SK-N-SH (cell line): Measurements from ENCODE around the gene EHBP1L1. TPM values are rescaled to one million over a fixed set of nuclear protein-coding genes. Genes with fewer than 3 reads are reported as not detected.
A peak's percentile ranks its signal among the peaks of the same experiment; 100 is the strongest.

Source experiments
- CTCF ChIA-PET: fragments of 300-600, 350-600 bp; formaldehyde crosslinking; extraction: SDS; loops from one replicate; lab custom pipeline; 2021; lab: Yijun Ruan, JAX
- POLR2A ChIA-PET: fragments of 350-600 bp; sonication (Branson Sonifier 250); formaldehyde crosslinking; extraction: SDS; loops from one replicate; lab custom pipeline; 2020; ENCODE audit warnings: antibody characterized with exemption, inconsistent platforms; lab: Yijun Ruan, JAX
- DNase-seq: peaks from one replicate; pipeline ENCODE4 v3.0.0; 2012
- H2AFZ ChIP-seq: fragments of 200-600 bp; sonication (generic); 2 replicates; pipeline ENCODE4 v1.8.1; 2016; ENCODE audit warnings: antibody characterized with exemption, mild to moderate bottlenecking, low read depth
- H3F3A ChIP-seq: fragments of 200-600 bp; sonication (generic); replicated peaks from 2 replicates; pipeline ENCODE3; 2016; ENCODE audit warnings: antibody characterized with exemption, mild to moderate bottlenecking; ENCODE audit not compliant: insufficient read depth
- H3K27ac ChIP-seq, 2 experiments: fragments of 200-500 bp in 1 of 2; fragments of 200-600 bp in 1 of 2; sonication (Bioruptor generic) in 1 of 2; sonication (generic), shearing (Covaris generic) in 1 of 2; 2 replicates each; pipeline versions ENCODE4 v1.5.1 to v1.6.1; 2014 to 2016; ENCODE audit warnings: low read depth in 2 of 2, inconsistent platforms in 1 of 2, low read length in 1 of 2, mild to moderate bottlenecking in 1 of 2, mixed read lengths in 1 of 2
- H3K27me3 ChIP-seq: fragments of 200-600 bp; sonication (generic), shearing (Covaris generic); 2 replicates; pipeline ENCODE4 v1.6.1; 2016; ENCODE audit warnings: mixed run types; ENCODE audit not compliant: insufficient read depth
- H3K36me3 ChIP-seq, 2 experiments: fragments of 200-500 bp in 1 of 2; fragments of 200-600 bp in 1 of 2; sonication (Bioruptor generic) in 1 of 2; sonication (generic) in 1 of 2; replicated peaks in 1 of 2; 2 replicates each; pipeline versions ENCODE3 to v1.5.1; 2014 to 2016; ENCODE audit warnings: low read length in 1 of 2, mild to moderate bottlenecking in 1 of 2; ENCODE audit not compliant: insufficient read depth in 2 of 2, control insufficient read depth in 1 of 2
- H3K4me1 ChIP-seq, 2 experiments: fragments of 200-500 bp in 1 of 2; fragments of 200-600 bp in 1 of 2; sonication (Bioruptor generic) in 1 of 2; sonication (generic), shearing (Covaris generic) in 1 of 2; 2 replicates each; pipeline versions ENCODE4 v1.5.1 to v1.6.1; 2014 to 2016; ENCODE audit warnings: low read depth in 1 of 2, low read length in 1 of 2, mixed run types in 1 of 2; ENCODE audit not compliant: insufficient read depth in 2 of 2, control insufficient read depth in 1 of 2
- H3K4me2 ChIP-seq: fragments of 200-600 bp; sonication (generic), shearing (Covaris generic); 2 replicates; pipeline ENCODE4 v1.6.1; 2017; ENCODE audit warnings: mixed run types
- H3K4me3 ChIP-seq, 2 experiments: fragments of 200-500 bp in 1 of 2; fragments of 200-600 bp in 1 of 2; sonication (Bioruptor generic) in 1 of 2; sonication (generic), shearing (Covaris generic) in 1 of 2; 2 replicates each; pipeline versions ENCODE4 v1.5.1 to v1.8.1; 2014 to 2016; ENCODE audit warnings: low read depth in 2 of 2, inconsistent platforms in 1 of 2, low read length in 1 of 2, mild to moderate bottlenecking in 1 of 2, mixed read lengths in 1 of 2, moderate library complexity in 1 of 2
- H3K79me2 ChIP-seq: fragments of 200-600 bp; sonication (generic); 2 replicates; pipeline ENCODE4 v1.8.1; 2017; ENCODE audit warnings: mild to moderate bottlenecking; ENCODE audit not compliant: insufficient read depth
- H3K9ac ChIP-seq: fragments of 200-600 bp; sonication (generic); 2 replicates; pipeline ENCODE4 v1.6.1; 2017; ENCODE audit warnings: mixed run types
- H3K9me2 ChIP-seq: fragments of 200-600 bp; sonication (generic); 2 replicates; pipeline ENCODE4 v1.6.1; 2017; ENCODE audit warnings: mixed run types
- H3K9me3 ChIP-seq: fragments of 200-600 bp; sonication (generic); 2 replicates; pipeline ENCODE4 v1.6.1; 2017; ENCODE audit warnings: mixed run types, mild to moderate bottlenecking, moderate library complexity
- H4K20me1 ChIP-seq: fragments of 200-600 bp; sonication (generic); 2 replicates; pipeline ENCODE4 v1.6.1; 2017; ENCODE audit warnings: mild to moderate bottlenecking, mixed run types; ENCODE audit not compliant: insufficient read depth
- CHD2 ChIP-seq: fragments of 150-350 bp; IDR thresholded peaks from 2 replicates; pipeline ENCODE4 v1.6.1; 2018; ENCODE audit warnings: low read length; ENCODE audit not compliant: partially characterized antibody
- ELF1 ChIP-seq: IDR thresholded peaks from 2 replicates; pipeline ENCODE4 v1.4.0; 2012
- EP300 ChIP-seq, 2 experiments: IDR thresholded peaks; 2 replicates each; pipeline versions ENCODE4 v1.4.0 to v1.6.1; 2012; ENCODE audit warnings: borderline replicate concordance in 1 of 2, low read depth in 1 of 2, low read length in 1 of 2
- EZH2phosphoT487 ChIP-seq: fragments of 200-600 bp; sonication (generic); IDR thresholded peaks from 2 replicates; pipeline ENCODE4 v1.6.1; 2017; ENCODE audit warnings: low read depth, mixed run types, mild to moderate bottlenecking, antibody characterized with exemption, moderate library complexity, borderline replicate concordance
- FOSL2 ChIP-seq: IDR thresholded peaks from 2 replicates; pipeline ENCODE4 v1.4.0; 2012; ENCODE audit warnings: low read depth, mild to moderate bottlenecking, moderate library complexity, borderline replicate concordance
- FOXM1 ChIP-seq: IDR thresholded peaks from 2 replicates; pipeline ENCODE4 v1.4.0; 2012; ENCODE audit warnings: low read depth, mild to moderate bottlenecking
- GATA2 ChIP-seq: sonication (generic); formaldehyde crosslinking; IDR thresholded peaks from 2 replicates; pipeline ENCODE4 v1.5.0; 2020; ENCODE audit warnings: mild to moderate bottlenecking, missing genetic modification reagents
- MEF2A ChIP-seq: IDR thresholded peaks from 2 replicates; pipeline ENCODE4 v1.4.0; 2012; ENCODE audit warnings: low read depth, borderline replicate concordance
- MXI1 ChIP-seq: IDR thresholded peaks from 2 replicates; pipeline ENCODE4 v1.6.1; 2012; ENCODE audit warnings: mild to moderate bottlenecking, low read depth, low read length, improper control_type of control experiment
- NRF1 ChIP-seq: IDR thresholded peaks from 2 replicates; pipeline ENCODE4 v1.6.1; 2012; ENCODE audit warnings: low read depth, mild to moderate bottlenecking, low read length
- POLR2AphosphoS5 ChIP-seq: IDR thresholded peaks from 2 replicates; pipeline ENCODE4 v1.6.1; 2012; ENCODE audit warnings: low read depth, low read length
- SIN3A ChIP-seq: IDR thresholded peaks from 2 replicates; pipeline ENCODE4 v1.6.1; 2012; ENCODE audit warnings: low read depth, mild to moderate bottlenecking, low read length, moderate library complexity, borderline replicate concordance
- TAF1 ChIP-seq: IDR thresholded peaks from 2 replicates; pipeline ENCODE4 v1.6.1; 2012; ENCODE audit warnings: low read depth, mild to moderate bottlenecking, low read length, moderate library complexity, borderline replicate concordance
- TCF12 ChIP-seq: IDR thresholded peaks from 2 replicates; pipeline ENCODE4 v1.4.0; 2012
- TEAD4 ChIP-seq: IDR thresholded peaks from 2 replicates; pipeline ENCODE4 v1.4.0; 2012; ENCODE audit warnings: mild to moderate bottlenecking, borderline replicate concordance; ENCODE audit not compliant: insufficient read depth
- YY1 ChIP-seq: IDR thresholded peaks from 2 replicates; pipeline ENCODE4 v1.4.0; 2012; ENCODE audit warnings: low read depth, mild to moderate bottlenecking
- WGBS: methylation state at CpG from one replicate; pipeline ENCODE4 v1.1.6; 2017; ENCODE audit warnings: low lambda C conversion rate; 5-methylcytosine and 5-hydroxymethylcytosine counted together
- polyA plus RNA-seq, 3 experiments: library from polyadenylated mRNA; depleted of rRNA; stranded (reverse); fragments of >200 nt; gene quantifications; 2 replicates each; pipeline ENCODE4 v1.2.3, GENCODE V29; 2012
- TF ChIP-seq, protein P1 (sequence below): IDR thresholded peaks from 2 replicates; pipeline ENCODE4 v1.4.0; 2012; ENCODE audit warnings: low read depth

Gene EHBP1L1
- polyA plus RNA-seq, 1 of the 3 experiments (the other 2 are of a cell fraction), result 48.7 TPM

DNA sequence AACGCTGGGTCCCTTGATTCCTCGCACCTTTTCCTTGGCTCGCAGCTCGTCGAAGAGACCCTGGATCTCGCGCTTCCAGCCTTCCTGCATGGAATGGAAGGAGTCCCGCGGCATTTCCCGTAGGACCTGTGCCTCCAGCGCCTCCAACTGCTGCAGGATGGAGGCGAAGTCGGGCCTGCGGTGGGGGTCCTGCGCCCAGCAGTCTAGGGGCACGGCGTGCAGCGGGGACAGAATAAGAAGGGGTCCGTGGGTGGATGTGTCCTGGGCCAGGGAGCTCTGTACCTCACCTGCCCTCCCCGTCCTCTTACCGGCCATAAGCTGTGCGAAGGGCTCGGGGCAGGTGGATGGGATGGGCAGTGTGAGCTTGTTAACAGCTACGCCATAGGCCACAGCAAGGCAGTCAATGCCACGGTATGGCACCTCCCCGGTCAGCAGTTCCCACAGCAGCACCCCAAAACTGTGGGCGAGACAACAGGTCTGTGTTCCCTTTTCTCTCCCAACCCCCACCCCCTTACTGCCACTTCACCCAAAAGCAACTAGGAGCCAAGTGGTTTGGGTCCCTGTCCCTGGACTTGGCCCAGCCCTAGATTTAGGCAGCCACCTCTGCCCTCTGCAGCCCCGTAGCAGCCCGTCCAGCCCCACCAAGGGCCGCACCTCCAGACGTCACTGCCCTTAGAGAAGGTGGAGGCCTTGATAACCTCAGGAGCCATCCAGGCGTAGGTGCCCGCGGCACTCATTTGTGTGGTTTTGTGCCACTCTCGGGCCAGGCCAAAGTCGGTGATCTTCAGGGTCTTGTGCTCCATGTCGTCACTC, 32.0 kb downstream of the EHBP1L1 start:
- Histone ChIP-seq H2AFZ (no peak overlapping the region), H3K9me2 (no peaks in the 10 kb centered on the region), H3K4me2 (peak overlapping the region; percentile 45), H3K36me3 (peaks cover 17 to 48% of the 10 kb centered on the region in 2 experiments), H3K27ac (no peak overlapping the region), H3K27me3 (no peaks in the 10 kb centered on the region), H3K79me2 (peaks cover 51% of the 10 kb centered on the region), H4K20me1 (peaks cover 30% of the 10 kb centered on the region), H3K9me3 (no peaks in the 10 kb centered on the region), H3F3A (peaks cover 2% of the 10 kb centered on the region), H3K9ac (no peak overlapping the region), H3K4me1 (peaks cover 22 to 28% of the 10 kb centered on the region in 2 experiments; a peak in 3 of 4 replicates), H3K4me3 (peak overlapping the region in 1 of 2 experiments; percentile 33; a peak in 1 of 4 replicates)
- ChIA-PET POLR2A (interaction anchor here (0.6 to 1.6 kb wide), 6 partner anchors 7 to 266 kb away, joined by 3 to 15 read pairs (median 4); partner anchors contain the start of genes KCNK7, NEAT1 and PCNX3), CTCF (interaction anchor here (0.9 to 5.5 kb wide), 7 partner anchors 14 to 67 kb away, joined by 3 to 48 read pairs (median 9); partner anchors contain the start of genes EHBP1L1 and ZNRD2)
- WGBS, result 73% methylated on average over 25 of the region's 37 CpGs
- TF ChIP-seq GATA2 (no peak), EZH2phosphoT487 (no peak), TCF12 (no peak), POLR2AphosphoS5 (no peak), YY1 (no peak), MEF2A (no peak), TEAD4 (no peak), FOSL2 (no peak)
- no peak for DNase-seq

DNA sequence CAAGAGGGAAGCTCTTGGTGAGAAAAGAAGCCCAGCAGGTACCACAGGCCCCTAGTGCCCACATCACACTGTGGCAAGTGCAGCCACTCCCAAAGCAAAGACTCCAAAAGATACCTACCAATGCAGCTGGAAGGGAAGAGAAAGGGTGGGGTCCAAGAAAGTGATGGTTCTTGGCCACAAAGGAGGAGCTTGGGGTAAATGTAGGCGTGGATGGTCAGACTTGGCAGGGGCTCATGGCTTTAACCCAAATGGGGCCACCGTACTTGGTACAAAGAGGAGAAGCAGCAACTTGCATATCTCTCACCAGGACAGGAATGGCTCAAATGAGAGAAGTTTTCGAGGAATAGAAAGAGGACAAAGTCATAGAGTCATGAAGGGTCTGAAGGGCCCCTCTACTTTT, 33.4 kb downstream of the EHBP1L1 start:
- Histone ChIP-seq H3F3A (no peaks in the 10 kb centered on the region), H3K4me1 (peaks cover 25 to 35% of the 10 kb centered on the region in 2 experiments; a peak in 3 of 4 replicates), H3K27me3 (no peaks in the 10 kb centered on the region), H3K9me2 (no peaks in the 10 kb centered on the region), H3K36me3 (peaks cover 12 to 35% of the 10 kb centered on the region in 2 experiments), H3K4me2 (no peak overlapping the region), H3K27ac (no peak overlapping the region), H2AFZ (no peak overlapping the region), H3K9ac (no peak overlapping the region), H3K4me3 (no peak overlapping the region), H4K20me1 (peaks cover 30% of the 10 kb centered on the region), H3K79me2 (peaks cover 64% of the 10 kb centered on the region), H3K9me3 (no peaks in the 10 kb centered on the region)
- WGBS, result 94% methylated on average over 3 of the region's 3 CpGs
- CTCF ChIA-PET, result interaction anchor here (1.1 to 3.8 kb wide), 5 partner anchors 15 to 69 kb away, joined by 3 to 15 read pairs (median 13); no protein-coding TSS in a partner anchor
- POLR2A ChIA-PET, result no interaction called here
- no peak for TF ChIP-seq GATA2
- TF ChIP-seq CHD2, result no peak
- TF ChIP-seq TAF1, result no peak
- no peak for TF ChIP-seq FOSL2
- TF ChIP-seq POLR2AphosphoS5, result no peak
- TF ChIP-seq NRF1, result no peak
- TF ChIP-seq MEF2A, result no peak
- no peak for TF ChIP-seq YY1
- TF ChIP-seq ELF1, result no peak
- no peak for TF ChIP-seq EP300 (IDR thresholded peaks at IDR 0.05; ENCODE audit: borderline replicate concordance in 1 of 2, low read depth in 1 of 2, low read length in 1 of 2)
- TF ChIP-seq TEAD4, result no peak
- no peak for TF ChIP-seq EZH2phosphoT487
- TF ChIP-seq FOXM1, result no peak
- TF ChIP-seq SIN3A, result no peak
- TF ChIP-seq MXI1, result no peak
- TF ChIP-seq, protein P1, sequence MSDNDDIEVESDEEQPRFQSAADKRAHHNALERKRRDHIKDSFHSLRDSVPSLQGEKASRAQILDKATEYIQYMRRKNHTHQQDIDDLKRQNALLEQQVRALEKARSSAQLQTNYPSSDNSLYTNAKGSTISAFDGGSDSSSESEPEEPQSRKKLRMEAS, result no peak
- no peak for DNase-seq
